Measurements from ENCODE around the gene SYNPO.

DNA sequence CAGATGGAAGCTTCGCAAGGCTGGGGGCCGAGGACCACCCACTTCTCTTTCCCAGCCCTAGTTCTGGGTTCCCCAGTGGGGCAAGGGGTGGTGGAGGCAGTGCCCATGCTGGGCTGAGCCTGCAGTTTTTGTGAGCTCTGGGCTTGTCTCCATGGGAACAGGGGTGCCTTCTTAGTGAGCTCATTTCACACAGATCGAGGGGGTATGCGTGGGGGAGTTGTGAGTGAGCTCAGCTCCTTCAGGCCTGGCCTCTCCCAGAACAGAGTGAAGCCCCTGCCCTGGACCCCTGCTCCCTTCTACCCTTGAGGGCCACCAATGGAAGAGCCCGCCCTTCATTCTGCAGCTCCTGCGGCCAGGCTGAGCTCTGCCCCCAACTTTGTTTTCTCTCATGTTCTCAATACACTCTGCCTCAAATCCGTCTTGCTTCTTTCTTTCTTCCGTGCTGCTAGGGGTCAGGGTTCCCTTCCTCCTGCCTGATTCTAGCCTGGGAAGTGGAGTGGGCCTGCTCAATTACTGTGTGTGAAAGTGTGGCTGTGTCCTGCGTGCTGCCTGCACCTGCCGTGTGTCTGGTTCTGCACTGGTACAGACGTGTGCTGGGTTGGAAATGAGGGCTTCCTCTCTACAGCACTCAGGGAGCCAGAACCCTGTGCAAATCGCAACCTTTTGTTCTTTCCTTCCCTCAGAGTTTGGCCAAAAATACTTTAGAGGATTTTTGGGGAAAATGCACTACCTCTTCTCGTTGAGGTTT lies 11.6 kb downstream of the SYNPO start:
- TF ChIP-seq, protein P1, sequence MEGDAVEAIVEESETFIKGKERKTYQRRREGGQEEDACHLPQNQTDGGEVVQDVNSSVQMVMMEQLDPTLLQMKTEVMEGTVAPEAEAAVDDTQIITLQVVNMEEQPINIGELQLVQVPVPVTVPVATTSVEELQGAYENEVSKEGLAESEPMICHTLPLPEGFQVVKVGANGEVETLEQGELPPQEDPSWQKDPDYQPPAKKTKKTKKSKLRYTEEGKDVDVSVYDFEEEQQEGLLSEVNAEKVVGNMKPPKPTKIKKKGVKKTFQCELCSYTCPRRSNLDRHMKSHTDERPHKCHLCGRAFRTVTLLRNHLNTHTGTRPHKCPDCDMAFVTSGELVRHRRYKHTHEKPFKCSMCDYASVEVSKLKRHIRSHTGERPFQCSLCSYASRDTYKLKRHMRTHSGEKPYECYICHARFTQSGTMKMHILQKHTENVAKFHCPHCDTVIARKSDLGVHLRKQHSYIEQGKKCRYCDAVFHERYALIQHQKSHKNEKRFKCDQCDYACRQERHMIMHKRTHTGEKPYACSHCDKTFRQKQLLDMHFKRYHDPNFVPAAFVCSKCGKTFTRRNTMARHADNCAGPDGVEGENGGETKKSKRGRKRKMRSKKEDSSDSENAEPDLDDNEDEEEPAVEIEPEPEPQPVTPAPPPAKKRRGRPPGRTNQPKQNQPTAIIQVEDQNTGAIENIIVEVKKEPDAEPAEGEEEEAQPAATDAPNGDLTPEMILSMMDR (IDR thresholded peaks at IDR 0.05) = no peak
- TF ChIP-seq, protein P2, sequence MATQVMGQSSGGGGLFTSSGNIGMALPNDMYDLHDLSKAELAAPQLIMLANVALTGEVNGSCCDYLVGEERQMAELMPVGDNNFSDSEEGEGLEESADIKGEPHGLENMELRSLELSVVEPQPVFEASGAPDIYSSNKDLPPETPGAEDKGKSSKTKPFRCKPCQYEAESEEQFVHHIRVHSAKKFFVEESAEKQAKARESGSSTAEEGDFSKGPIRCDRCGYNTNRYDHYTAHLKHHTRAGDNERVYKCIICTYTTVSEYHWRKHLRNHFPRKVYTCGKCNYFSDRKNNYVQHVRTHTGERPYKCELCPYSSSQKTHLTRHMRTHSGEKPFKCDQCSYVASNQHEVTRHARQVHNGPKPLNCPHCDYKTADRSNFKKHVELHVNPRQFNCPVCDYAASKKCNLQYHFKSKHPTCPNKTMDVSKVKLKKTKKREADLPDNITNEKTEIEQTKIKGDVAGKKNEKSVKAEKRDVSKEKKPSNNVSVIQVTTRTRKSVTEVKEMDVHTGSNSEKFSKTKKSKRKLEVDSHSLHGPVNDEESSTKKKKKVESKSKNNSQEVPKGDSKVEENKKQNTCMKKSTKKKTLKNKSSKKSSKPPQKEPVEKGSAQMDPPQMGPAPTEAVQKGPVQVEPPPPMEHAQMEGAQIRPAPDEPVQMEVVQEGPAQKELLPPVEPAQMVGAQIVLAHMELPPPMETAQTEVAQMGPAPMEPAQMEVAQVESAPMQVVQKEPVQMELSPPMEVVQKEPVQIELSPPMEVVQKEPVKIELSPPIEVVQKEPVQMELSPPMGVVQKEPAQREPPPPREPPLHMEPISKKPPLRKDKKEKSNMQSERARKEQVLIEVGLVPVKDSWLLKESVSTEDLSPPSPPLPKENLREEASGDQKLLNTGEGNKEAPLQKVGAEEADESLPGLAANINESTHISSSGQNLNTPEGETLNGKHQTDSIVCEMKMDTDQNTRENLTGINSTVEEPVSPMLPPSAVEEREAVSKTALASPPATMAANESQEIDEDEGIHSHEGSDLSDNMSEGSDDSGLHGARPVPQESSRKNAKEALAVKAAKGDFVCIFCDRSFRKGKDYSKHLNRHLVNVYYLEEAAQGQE (IDR thresholded peaks at IDR 0.05) = no peak
- TF ChIP-seq, protein P3, sequence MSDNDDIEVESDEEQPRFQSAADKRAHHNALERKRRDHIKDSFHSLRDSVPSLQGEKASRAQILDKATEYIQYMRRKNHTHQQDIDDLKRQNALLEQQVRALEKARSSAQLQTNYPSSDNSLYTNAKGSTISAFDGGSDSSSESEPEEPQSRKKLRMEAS (IDR thresholded peaks at IDR 0.05) = no peak
- no peak for TF ChIP-seq RFX5 (IDR thresholded peaks at IDR 0.05)
